Raji (cell line): ENCODE results near the gene ITGB2.

Experiments used
- POLR2A ChIP-seq: IDR thresholded peaks from 2 replicates; pipeline ENCODE4 v1.6.1; 2011; ENCODE audit warnings: low read depth, low read length, control low read depth; ENCODE audit not compliant: insufficient read depth

ITGB2 gene

DNA sequence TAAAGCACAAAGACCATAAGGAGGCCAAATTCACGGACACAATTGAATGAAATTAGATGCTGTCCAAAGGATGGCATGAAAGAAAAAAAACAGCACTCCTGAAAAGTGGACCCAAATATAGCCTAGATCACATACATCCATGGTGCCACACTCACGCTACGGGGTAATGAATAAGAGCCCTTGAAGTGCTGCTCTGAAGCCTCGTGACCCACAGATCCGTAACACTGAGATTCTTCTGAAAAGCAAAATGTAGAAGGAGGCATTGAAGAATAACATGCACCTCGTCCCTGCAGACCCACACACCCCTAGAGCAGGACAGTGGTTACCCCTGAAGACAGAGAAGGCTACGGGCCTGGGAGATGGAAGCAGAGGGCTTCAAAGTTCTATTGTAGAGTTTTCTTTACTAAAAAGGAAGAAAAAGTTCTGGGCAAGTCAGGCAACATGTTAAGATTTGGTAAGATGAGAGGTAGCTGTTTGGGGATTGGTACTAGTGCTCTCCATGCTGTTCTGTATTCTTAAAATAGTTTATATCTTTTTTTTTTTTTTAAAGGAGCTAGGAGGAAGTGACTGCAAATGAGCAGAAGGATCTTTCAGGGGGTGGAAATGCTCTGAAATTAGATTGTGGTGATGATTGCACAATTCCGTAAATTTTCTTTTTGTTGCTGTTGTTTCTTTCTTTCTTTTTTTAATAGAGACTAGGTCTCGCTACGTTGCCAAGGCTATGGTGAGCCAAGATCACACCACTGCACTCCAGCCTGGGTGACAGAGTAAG, 4.1 kb upstream of the ITGB2 start:
- TF ChIP-seq POLR2A, result no peak

- no peak for TF ChIP-seq POLR2A
Observed at GRCh38 chr21:44923480-44924084, 2.9 kb upstream of the ITGB2 start.

- TF ChIP-seq POLR2A, result no peak
Observed at GRCh38 chr21:44921928-44922327, 1.2 kb upstream of the ITGB2 start.

GRCh38 chr21:44919913-44920693, 596 bp downstream of the ITGB2 start:
- TF ChIP-seq POLR2A, result no peak

DNA sequence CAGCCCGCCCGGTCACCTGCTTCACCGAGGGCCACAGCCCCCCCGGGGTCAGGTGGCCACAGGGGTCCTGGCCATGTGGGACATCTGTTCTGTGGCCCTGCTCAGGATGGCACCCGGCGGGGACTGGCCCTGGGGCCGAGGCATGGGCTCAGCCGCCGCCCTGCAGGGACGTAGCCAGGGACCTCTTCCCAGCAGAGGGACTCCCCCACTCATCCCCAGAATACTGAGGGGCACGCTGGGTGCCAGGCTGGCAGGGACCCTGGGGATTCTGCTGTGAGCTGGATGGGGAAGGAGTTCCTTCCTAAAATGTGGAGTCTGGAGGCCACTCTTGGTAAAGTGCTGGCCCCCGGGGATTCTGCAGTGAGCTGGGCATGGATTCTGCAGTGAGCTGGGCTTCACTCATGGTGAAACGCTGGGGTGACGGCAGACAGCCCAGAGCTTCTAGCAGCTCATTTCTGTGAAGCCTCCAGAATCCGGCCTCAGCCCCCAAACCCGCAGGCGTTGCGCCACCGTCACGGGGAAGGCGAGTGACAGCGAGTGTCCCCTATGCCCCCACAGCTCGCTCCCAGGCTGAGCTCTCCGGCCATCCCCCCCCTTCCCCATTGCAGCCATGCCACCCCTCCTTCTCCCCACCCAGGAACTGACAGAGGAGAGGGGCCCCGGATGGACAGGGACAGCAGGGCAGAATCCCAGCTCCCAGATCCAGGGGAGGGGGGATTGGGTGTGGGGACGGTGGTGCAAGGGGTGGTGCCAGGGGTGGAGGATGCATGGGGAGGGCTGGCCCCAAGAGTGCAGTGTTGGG, 1.4 kb downstream of the ITGB2 start:
- TF ChIP-seq POLR2A, result no peak

DNA sequence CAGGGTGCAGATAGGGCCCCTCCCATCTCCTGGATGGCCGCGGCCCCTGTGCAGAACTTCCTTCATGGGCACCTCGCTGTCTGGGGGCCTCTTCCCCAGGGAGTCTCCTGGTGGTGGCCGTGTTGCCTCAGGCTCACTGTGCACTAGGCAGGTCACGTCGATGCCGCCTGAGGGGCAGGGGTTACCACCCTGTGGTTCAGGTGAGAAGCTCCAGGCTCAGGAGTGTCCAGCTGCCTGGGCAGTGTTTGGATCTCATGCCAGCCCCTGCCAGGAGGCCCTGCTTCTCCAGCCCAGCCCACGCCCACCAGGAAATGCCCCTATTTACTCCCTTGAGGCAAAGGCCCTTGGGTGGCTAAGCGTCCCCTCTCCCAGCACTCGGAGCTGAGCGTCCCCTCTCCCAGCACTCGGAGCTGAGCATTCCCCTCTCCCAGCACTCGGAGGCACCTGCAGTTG, 2.1 kb downstream of the ITGB2 start:
- TF ChIP-seq POLR2A, result no peak

GRCh38 chr21:44918107-44918470, 2.6 kb downstream of the ITGB2 start:
- no peak for TF ChIP-seq POLR2A

- TF ChIP-seq POLR2A, result no peak
Observed at GRCh38 chr21:44917446-44918106, 3.1 kb downstream of the ITGB2 start.

- no peak for TF ChIP-seq POLR2A
Observed at GRCh38 chr21:44916965-44917364, 3.7 kb downstream of the ITGB2 start.

GRCh38 chr21:44914176-44914874, 6.4 kb downstream of the ITGB2 start:
- no peak for TF ChIP-seq POLR2A

DNA sequence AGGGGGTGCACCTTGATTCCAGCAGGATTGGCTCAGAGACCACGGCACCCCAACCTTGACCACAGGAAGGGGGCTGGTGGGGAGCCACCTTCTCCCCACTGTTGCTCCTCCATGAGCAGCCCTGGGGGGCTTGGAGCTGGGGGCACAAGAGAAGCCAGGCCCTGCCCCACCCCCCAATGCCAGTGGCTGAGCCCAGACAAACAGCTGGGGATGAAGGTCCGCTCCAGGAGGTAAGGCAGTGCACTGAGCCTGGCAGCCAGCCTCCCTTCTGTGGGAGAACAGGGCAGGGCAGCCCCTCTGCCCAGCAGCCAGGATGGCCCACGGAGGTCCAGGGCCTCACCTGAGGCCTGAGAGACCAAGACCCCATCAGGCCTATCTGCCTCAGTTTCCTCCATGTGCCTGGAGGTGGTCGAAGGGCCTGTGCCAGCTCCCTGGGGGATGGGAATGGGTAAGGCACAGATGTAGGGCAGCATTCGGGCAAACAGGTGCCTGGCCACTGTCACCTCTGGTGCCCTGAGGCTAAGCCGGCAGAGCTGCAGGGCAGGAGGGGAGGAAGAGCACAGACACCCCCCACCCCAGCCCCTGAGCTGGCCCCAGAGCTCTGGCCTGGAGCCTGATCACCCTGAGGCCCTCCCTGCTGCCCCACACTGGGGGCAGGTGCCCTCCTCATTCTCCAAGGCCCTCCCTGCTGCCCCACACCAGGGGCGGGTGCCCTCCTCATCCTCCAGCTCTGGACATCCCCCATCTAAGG, 7.1 kb downstream of the ITGB2 start:
- no peak for TF ChIP-seq POLR2A

- TF ChIP-seq POLR2A, result no peak
Observed at GRCh38 chr21:44912158-44912473, 8.6 kb downstream of the ITGB2 start.

GRCh38 chr21:44911384-44912157, 9.1 kb downstream of the ITGB2 start:
- no peak for TF ChIP-seq POLR2A
